HG02759 (cell line): ENCODE data around the gene RBP5.
"Not testable (repeated sequence)": the region's sequence is repeated elsewhere in the genome, so short reads cannot be mapped to it uniquely, and the experiment has no call there.

Source experiments
- ATAC-seq: cut with Tn5 transposase; IDR thresholded peaks from one replicate; pipeline ENCODE4 v1.9.1; 2021; ENCODE audit warnings: mild to moderate bottlenecking, moderate library complexity; ENCODE audit not compliant: unreplicated experiment

Gene RBP5

GRCh38 chr12:7123806-7124522 lies 4.7 kb downstream of the RBP5 start:
- no peak for ATAC-seq

GRCh38 chr12:7122811-7123769 lies 5.6 kb downstream of the RBP5 start:
- no peak for ATAC-seq

- ATAC-seq, result no peak
Observed at GRCh38 chr12:7121324-7121723, 7.4 kb downstream of the RBP5 start.

- no peak for ATAC-seq
Observed at GRCh38 chr12:7120166-7120565, 8.5 kb downstream of the RBP5 start.

GRCh38 chr12:7118881-7119280 lies 9.8 kb downstream of the RBP5 start:
- no peak for ATAC-seq

GRCh38 chr12:7117670-7118069 lies 11.0 kb downstream of the RBP5 start:
- no peak for ATAC-seq

GRCh38 chr12:7116916-7117315 lies 11.8 kb downstream of the RBP5 start:
- ATAC-seq, result no peak

- ATAC-seq, result no peak
Observed at GRCh38 chr12:7116196-7116595, 12.5 kb downstream of the RBP5 start.

- no peak for ATAC-seq
Observed at GRCh38 chr12:7114851-7115250, 13.8 kb downstream of the RBP5 start.

- no peak for ATAC-seq
Observed at GRCh38 chr12:7114008-7114407, 14.7 kb downstream of the RBP5 start.

- ATAC-seq, result no peak
Observed at GRCh38 chr12:7113389-7113871, 15.3 kb downstream of the RBP5 start.

GRCh38 chr12:7112041-7112440 lies 16.6 kb downstream of the RBP5 start:
- ATAC-seq, result no peak

- no peak for ATAC-seq
Observed at GRCh38 chr12:7110661-7111060, 18.0 kb downstream of the RBP5 start.

- no peak for ATAC-seq
Observed at GRCh38 chr12:7109572-7109920, 19.1 kb downstream of the RBP5 start.

GRCh38 chr12:7108796-7109571 lies 19.7 kb downstream of the RBP5 start, which contains the start of gene C1RL:
C1RL (minus strand) TSS chr12:7109214; CDS start chr12:7109180, 34 bp downstream.
- ATAC-seq, result peak; percentile 35

GRCh38 chr12:7108003-7108795 lies 20.5 kb downstream of the RBP5 start:
- ATAC-seq, result peak; percentile 91

GRCh38 chr12:7107636-7108002 lies 21.1 kb downstream of the RBP5 start:
- ATAC-seq, result no peak

- ATAC-seq, result not testable (repeated sequence)
Observed at GRCh38 chr12:7107181-7107580, 21.5 kb downstream of the RBP5 start.

GRCh38 chr12:7106082-7106481 lies 22.6 kb downstream of the RBP5 start:
- no peak for ATAC-seq

GRCh38 chr12:7103837-7104584 lies 24.7 kb downstream of the RBP5 start:
- no peak for ATAC-seq
